Stimulated activated CD4-positive, alpha-beta T cell treated with anti-CD3 and anti-CD28 coated beads, Interleukin-12 subunit alpha, Interleukin-12 subunit beta, amount 100 ng/mL, for 4 hours (primary cell): ENCODE measurements around the gene SNU13.
"Not testable (repeated sequence)": the region's sequence is repeated elsewhere in the genome, so short reads cannot be mapped to it uniquely, and the experiment has no call there.

Experiments used
- DNase-seq: peaks from one replicate; pipeline ENCODE4 v3.0.0-alpha.2; 2020

Gene SNU13

DNA sequence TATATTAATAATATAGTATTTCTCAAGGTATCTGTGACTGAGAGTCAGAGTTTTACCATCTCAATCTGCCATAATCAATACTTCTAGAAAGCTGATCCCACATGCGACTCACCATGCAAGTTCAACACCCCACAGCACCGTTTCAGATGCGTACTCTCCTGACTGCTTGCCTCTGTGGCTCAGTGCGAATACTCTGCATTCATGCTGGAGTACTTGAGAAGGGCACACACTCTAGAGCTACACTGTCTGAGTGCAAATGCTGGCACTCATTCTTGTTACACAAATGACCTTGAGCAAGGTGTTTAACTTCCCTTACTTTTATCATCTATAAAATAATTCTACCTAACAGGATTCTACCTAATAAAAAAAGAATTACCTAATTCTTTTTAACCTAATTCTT is 12.5 kb downstream of the SNU13 start:
- DNase-seq: no peak

DNA sequence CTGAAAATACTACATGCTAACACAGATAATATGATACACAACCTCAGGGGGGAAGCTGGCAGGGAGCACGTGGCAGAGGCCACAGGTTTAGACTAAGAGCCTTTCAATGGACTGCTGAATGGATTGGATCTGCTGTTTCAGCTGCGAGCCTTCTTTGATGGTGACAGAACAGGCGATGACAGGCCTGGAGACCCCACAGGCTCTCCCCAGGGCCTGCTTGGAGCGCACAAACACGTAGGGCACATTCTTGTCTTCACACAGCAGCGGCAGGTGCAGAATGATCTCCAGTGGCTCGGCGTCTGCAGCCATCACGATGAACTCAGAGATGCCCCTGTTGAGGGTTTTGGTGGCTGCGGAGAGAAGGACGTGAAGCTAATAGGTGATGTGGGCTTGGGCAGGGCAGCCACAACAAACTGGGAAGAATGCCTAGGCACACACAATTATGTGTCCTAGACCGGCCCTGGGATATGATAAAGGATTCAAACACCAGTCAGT is 13.8 kb downstream of the SNU13 start:
- no peak for DNase-seq

DNA sequence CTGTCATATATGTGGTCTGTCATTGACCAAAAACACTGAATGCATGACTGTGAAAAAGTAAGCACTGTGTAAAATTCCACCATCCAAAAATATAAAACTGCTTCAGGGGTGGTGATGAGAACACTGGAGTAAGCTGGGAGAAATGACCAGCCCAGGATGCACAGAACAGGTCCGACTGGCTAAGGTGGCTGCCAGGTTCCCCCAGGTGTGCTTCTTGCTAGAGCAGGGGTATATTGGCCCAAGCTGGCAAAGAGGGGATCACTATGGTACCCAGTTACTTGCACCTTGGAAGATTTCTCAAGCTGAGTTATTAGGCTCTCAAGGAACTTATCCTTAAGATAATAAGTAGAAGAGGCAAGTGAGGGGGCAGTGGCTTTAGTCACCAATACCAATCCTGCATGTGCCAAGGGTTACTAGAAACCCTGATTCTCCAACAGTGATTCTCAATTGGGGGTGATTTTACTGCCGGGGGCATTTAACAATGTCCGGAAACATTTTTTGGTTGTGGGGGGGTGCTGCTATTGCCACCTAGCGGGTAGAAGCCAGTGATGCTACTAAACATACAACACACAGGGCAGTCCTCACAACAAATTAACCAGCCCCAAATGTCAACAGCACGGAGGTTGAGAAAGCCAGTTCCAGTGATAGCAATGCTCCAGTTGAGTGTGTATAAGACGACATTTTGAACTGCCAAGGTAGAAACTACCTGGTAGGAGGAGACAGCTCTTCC is 15.7 kb downstream of the SNU13 start:
- DNase-seq: no peak

DNA sequence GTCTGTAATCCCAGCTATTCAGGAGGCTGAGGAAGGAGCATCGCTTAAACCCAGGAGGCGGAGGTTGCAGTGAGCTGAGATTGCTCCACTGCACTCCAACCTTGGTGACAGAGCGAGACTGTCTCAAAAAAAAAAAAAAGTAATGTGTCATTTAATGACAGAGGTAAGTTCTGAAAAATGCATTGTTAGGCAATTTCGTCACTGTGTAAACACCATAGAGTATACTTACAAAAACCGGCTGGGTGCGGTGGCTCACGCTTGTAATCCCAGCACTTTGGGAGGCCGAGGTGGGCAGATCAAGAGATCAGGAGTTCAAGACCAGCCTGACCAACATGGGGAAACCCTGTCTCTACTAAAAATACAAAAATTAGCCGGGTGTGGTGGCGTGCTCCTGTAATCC is 16.6 kb downstream of the SNU13 start:
- not testable (repeated sequence) for DNase-seq

DNA sequence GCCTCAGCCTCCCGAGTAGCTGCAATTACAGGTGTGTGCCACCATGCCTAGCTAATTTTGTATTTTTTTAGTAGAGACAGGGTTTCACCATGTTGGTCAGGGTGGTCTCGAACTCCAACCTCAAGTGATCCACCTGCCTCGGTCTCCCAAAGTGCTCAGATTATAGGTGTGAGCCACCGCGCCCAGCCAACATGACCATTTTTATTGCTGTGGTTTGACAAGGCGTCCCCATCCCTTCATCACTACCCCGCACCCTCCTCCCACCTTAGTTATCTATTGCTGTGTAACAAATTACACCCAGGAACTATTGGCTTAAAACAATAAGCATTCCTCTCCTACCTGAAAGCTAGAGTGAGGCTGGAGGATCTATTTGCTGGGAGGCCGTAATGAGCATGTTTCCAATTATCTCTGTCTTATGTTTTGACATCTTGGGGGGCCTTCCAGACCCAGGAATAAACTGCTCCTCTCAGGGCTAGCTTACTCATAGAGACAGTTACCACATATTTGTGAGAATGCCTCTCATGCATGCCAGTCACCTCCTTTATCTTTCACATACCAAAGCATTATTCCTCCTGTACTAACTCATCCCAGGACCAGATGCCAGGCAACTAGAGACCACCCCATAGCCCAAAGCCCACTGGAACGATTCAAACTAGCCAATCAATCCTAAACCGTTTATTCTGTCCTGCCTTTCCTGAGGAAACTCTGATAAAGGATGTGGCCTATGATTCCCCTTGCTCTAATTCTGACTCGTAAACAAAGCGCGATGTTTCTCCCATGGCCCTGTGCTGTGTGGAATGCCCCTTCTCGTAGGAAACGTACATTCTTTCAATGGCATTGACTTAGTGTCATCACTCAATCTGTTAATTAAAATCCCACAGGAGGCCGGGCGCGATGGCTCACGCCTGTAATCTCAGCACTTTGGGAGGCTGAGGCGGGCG is 19.4 kb downstream of the SNU13 start:
- DNase-seq: no peak

DNA sequence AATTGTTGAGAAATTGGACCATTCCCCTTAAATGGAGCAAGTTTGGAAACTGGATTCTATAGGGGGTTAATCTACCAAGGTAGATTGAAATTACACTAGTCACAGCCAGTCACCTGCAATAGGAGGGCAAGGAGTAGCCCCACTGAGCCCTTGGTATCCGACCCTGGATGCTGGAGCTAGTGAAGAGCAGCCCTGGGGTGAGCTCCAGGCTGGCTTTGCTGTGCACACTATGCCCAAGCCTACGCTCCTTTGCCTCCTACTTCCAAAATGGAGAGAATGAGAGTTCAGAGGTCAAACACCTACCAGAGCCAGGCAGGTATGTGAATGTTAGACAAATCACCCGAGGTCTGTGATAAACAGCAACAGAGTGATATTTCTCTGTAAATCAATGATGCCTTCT is 23.7 kb downstream of the SNU13 start:
- no peak for DNase-seq

DNA sequence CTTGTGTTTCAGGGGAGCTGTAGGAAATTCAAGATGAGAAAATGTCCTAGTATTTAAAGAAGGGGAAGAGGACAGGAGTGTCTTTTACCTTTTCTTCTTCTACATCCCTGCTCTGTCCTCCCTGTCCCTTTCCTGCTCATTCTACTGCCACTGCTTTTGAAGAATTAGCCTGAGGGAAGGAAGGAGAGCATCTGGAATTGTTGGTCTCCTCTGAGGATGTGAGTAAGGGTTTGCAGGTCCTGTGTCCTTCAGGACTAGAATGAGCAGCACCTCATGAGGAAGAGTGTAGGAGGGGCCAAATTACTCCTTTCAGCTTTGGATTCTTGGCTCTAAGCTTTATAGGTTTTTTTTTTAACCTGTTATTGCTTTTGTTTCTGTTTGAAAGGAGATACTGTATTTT is 24.2 kb downstream of the SNU13 start:
- DNase-seq: no peak

DNA sequence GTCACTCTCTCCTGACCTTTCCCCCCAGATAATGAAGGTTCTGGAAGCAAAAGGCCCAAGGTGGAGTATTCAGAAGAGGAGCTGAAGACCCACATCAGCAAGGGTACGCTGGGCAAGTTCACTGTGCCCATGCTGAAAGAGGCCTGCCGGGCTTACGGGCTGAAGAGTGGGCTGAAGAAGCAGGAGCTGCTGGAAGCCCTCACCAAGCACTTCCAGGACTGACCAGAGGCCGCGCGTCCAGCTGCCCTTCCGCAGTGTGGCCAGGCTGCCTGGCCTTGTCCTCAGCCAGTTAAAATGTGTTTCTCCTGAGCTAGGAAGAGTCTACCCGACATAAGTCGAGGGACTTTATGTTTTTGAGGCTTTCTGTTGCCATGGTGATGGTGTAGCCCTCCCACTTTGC is 25.1 kb downstream of the SNU13 start:
- not testable (repeated sequence) for DNase-seq

- DNase-seq: no peak
Measured at GRCh38 chr22:41661713-41662112, 27.0 kb downstream of the SNU13 start.

GRCh38 chr22:41661088-41661487 is 27.6 kb downstream of the SNU13 start:
- DNase-seq: no peak

DNA sequence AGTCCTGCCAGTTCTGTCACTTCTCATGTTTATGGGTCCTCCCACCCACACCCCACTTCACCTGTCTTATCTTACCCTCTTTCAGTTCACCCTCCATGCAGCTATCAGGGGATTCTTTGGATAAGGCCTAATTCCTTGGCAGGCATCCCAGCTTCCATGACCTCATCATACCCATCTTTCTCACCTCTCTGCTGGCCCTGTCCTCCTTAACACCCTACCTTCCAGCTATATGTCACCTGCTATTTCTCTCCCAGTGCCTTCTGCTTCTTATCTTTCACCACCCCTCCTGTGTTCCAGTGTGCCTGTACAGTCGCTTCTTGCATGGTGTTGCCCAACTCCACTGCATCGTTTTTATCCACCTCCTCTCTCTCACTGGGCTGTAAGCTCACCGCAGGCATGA is 28.3 kb downstream of the SNU13 start:
- DNase-seq: no peak

GRCh38 chr22:41659941-41660340 is 28.7 kb downstream of the SNU13 start:
- DNase-seq: no peak

GRCh38 chr22:41658869-41659268 is 29.8 kb downstream of the SNU13 start:
- no peak for DNase-seq

- no peak for DNase-seq
Measured at GRCh38 chr22:41657709-41658108, 31.0 kb downstream of the SNU13 start.

- DNase-seq: no peak
Measured at GRCh38 chr22:41656556-41656955, 32.1 kb downstream of the SNU13 start.

DNA sequence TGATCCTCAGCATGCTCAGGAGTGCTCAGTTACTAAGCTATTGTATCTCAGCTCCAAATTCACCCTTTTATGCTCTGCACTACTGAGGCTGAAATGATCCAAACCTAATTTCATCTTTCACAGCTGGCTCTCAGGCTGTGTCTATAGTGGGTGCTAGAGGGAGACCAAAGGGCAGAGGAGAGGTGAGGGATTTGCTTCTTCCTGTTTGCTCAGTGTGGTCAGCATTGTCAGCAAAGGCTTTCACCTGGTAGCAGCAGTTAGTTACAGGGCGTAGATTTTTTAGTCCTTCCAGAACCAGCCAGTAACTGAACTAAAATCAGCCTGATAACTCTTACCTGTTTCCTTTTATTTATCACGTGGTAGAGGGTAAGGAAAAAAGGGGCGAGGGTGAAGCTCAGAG is 34.3 kb downstream of the SNU13 start:
- no peak for DNase-seq

DNA sequence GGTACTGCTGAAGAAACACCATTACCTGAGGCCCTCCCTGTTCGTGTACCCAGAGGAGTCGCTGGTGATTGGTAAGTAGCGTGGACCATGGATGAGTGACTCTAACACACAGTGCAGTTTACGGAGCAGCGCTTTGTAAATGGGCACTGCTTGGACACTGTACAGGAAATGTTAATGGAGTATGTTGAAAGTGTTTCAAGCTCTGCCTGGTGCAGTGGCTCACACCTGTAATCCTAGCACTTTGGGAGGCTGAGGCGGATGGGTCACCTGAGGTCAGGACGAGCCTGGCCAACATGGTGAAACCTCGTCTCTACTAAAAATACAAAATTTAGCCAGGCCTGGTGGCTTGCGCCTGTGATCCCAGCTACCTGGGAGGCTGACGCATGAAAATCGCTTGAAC is 37.8 kb downstream of the SNU13 start:
- no peak for DNase-seq

GRCh38 chr22:41650229-41650628 is 38.4 kb downstream of the SNU13 start:
- DNase-seq: no peak

GRCh38 chr22:41648432-41648831 is 40.2 kb downstream of the SNU13 start:
- DNase-seq: no peak

DNA sequence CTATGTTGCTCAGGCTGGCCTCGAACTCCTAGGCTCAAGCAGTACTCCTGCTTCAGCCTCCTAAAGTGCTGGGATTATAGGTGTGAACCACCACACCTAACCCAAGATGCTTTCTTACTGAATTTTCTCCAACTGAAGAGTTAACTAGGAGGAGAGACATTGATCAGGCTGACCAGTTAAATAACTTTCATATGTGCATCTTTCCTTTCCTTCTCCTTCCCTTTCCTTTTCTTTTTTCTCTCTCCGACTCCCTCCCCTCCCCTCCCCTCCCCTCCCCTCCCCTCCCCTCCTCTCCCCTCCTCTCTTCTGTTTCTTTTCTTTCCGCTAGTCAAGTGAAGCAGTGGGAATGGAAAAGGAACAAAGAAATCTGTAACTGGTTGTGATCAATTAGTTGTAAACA is 40.9 kb downstream of the SNU13 start:
- no peak for DNase-seq

DNA sequence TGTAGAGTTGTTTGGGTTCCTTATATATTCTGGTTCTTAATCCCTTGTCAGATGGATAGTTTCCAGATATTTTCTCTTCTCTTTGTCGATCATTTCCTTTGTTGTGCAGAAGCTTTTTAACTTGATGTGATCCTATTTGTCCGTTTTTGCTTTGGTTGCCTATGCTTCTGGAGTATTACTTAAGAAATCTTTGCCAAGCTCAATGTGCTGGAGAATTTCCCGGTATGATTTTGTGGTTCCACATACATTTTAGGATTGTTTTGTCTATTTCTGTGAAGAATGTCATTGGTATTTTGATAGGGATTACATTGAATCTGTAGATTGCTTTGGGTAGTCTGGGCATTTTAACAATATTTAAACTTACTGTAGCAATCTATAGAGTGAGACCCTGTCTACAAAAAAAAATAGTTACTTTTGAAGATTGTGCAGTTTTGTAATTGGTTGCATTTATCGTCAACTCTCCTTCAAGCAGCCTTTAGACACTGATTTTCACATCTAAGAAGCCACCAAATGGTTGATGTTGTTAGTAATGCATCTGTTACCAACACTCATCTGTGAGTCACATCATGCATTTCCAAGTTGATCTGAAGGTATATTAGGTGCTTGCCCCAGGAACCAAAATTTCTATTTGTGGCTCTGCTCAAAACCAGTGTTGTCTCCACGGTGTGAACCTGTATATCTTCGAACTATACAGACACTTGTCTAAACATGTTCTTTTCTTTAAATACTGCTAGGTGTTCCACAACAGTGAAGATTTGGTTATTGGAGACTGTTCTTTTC is 46.1 kb downstream of the SNU13 start:
- DNase-seq: no peak

DNA sequence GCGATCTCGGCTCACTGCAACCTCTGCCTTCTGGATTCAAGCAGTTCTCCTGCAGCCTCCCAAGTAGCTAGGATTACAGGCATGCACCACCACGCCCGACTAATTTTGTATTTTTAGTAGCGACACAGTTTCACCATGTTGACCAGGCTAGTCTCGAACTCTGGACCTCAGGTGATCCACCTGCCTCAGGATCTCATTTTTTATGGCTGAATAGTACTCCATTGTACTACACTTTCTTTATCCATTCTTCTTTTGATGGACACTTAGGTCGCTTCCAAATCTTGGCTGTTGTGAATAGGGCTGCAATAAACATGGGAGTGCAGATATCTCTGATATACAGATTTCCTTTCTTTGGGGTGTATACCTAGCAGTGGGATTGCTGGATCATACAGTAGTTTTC is 46.8 kb downstream of the SNU13 start:
- DNase-seq: no peak

DNA sequence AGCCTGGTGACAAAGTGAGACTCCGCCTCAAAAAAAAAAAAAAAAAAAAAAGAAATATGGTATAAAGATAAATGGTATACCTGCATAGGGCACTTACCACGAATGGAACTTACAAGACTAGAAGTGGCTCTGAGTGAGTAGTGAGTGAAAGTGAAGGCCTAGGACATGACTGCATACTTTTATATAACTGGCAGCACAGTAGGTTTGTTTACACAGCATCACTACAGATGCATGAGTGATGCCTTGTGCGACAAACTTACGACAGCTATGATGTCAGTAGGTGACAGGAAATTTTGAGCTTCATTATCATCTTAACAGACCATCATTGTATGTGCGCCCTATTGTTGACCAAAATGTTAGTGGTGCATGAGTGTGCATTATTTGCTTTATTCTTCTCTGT is 49.9 kb downstream of the SNU13 start:
- DNase-seq: no peak
